Ovary (tissue), 3 donors: ENCODE results near the gene CYB5R3.

Experiments
- POLR2A ChIP-seq: fragments of 450-650 bp; IDR thresholded peaks from one replicate; pipeline ENCODE4 v1.6.1; 2017; ENCODE audit warnings: antibody characterized with exemption, mild to moderate bottlenecking, moderate library complexity
- TF ChIP-seq, protein P1 (sequence below), 3 donors: fragments of 450-650 bp in 2 of 3; fragments of 200-600 bp in 1 of 3; IDR thresholded peaks; one replicate each; pipeline versions ENCODE4 v1.5.1 to v1.8.0; 2016 to 2022; ENCODE audit warnings: antibody characterized with exemption in 3 of 3, mild to moderate bottlenecking in 1 of 3
- donor health status: DM: no; HTN: no; CAD: no.

DNA sequence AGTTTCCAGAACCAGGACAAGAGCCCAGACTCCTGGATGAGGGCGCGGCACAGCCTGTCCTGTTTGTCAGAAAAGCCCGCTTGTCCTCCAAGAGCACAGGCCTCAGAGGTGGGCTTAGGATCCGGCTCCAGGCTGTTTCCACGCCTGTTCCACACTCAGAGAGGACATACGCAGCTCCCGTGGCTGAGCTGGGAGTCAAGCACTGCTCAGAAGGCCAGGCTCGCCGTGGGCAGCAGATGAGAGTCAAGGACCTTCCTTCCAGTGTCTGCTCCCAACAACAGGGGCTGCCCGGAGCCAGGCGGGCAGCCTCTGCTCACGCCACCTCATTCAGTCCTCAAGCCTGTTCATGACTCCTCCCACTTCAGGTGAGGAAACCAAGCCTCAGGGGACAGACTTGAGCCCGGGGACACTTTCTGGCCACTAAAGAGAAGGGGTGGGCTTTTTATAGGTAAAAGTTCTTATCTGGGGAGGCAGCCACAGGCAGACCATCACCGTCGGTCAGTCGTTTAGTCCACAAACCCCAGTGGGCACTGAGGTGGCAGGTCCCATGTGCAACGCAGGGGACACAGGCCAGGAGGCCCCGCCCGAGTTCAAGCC is 3.8 kb downstream of the CYB5R3 start:
- TF ChIP-seq, protein P1, sequence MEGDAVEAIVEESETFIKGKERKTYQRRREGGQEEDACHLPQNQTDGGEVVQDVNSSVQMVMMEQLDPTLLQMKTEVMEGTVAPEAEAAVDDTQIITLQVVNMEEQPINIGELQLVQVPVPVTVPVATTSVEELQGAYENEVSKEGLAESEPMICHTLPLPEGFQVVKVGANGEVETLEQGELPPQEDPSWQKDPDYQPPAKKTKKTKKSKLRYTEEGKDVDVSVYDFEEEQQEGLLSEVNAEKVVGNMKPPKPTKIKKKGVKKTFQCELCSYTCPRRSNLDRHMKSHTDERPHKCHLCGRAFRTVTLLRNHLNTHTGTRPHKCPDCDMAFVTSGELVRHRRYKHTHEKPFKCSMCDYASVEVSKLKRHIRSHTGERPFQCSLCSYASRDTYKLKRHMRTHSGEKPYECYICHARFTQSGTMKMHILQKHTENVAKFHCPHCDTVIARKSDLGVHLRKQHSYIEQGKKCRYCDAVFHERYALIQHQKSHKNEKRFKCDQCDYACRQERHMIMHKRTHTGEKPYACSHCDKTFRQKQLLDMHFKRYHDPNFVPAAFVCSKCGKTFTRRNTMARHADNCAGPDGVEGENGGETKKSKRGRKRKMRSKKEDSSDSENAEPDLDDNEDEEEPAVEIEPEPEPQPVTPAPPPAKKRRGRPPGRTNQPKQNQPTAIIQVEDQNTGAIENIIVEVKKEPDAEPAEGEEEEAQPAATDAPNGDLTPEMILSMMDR (IDR thresholded peaks at IDR 0.05) = no peak
- TF ChIP-seq POLR2A = no peak
